NCI-H2227 (cell line): ENCODE results near the gene DEFB121.
"Not testable (repeated sequence)": the region's sequence is repeated elsewhere in the genome, so short reads cannot be mapped to it uniquely, and the experiment has no call there.

Experiments used
- DNase-seq: peaks from one replicate; lab custom pipeline; 2025; ENCODE audit not compliant: unreplicated experiment; lab: John Stamatoyannopoulos, UW

DEFB121 gene

GRCh38 chr20:31364272-31364671, 41.7 kb downstream of the DEFB121 start:
- not testable (repeated sequence) for DNase-seq

DNA sequence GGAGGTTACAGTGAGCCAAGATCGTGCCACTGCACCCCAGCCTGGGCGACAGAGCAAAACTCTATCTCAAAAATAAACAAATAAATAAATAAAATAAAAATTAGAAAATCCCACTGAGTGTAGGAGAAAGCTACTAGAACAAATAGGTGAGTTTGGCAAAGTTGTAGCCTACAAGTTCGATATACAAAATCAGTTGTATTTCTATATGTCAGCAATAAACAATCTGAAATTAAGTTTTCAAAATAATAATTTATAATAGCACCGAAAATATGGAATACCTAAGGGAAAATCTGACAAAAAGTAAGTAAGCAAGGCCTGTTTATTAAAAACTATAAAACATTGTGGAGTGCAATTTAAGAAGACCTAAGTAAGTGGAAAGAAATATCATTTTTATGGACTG, 42.7 kb downstream of the DEFB121 start:
- DNase-seq, result no peak

DNA sequence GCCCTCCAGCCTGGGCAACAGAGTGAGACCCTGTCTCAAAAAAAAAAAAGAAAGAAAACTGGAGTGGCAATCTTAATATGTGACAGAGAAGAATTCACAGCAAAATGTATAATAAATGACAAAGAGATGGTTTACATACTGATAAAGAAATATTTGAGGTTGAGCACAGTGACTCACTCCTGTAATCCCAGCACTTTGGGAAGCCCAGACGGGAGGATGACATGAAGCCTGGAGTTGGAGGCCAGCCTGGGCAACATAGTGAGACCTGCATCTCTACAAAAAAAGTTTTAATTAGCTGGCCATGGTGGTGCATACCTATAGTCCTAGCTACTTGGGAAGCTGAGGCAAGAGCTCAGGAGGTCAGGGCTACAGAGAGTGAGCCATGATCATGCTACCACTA, 50.0 kb downstream of the DEFB121 start:
- DNase-seq, result no peak
